PC-3 (cell line): ENCODE measurements around the gene CORT. TPM values are rescaled to one million over a fixed set of nuclear protein-coding genes. Genes with fewer than 3 reads are reported as not detected.

Experiments
- ATAC-seq: fragments of 200-7000 bp; cut with Tn5 transposase; 2 replicates; pipeline ENCODE4 v1.9.1; 2020; ENCODE audit warnings: mild to moderate bottlenecking, moderate library complexity
- BruUV-seq: library from RNA; stranded (reverse); fragments of 400-500 nt; replicated peaks from 2 replicates; lab custom pipeline; 2021; lab: Mats Ljungman, UMichigan
- CTCF ChIA-PET: fragments of 300-600 bp; sonication (Branson Sonifier 250); formaldehyde crosslinking; loops from one replicate; lab custom pipeline; 2022; ENCODE audit warnings: antibody characterized with exemption; lab: Charles Lee
- POLR2A ChIA-PET: fragments of 300-600 bp; sonication (Branson Sonifier 250); formaldehyde crosslinking; loops from one replicate; lab custom pipeline; 2022; ENCODE audit warnings: antibody characterized with exemption; ENCODE audit not compliant: unreplicated experiment; lab: Charles Lee
- DNase-seq: peaks from one replicate; pipeline ENCODE4 v3.0.0-alpha.2; 2015
- H2AFZ ChIP-seq: fragments of 300-600 bp; sonication (generic); 2 replicates; pipeline ENCODE4 v1.6.0; 2016; ENCODE audit warnings: antibody characterized with exemption, low read length
- H3F3A ChIP-seq: fragments of 300-600 bp; sonication (generic); one replicate; pipeline ENCODE4 v1.6.0; 2017; ENCODE audit warnings: antibody characterized with exemption, low read length, control low read depth, mild to moderate bottlenecking; ENCODE audit not compliant: unreplicated experiment
- H3K27ac ChIP-seq: fragments of 300-600 bp; sonication (generic); 2 replicates; pipeline ENCODE4 v1.5.1; 2016; ENCODE audit warnings: mild to moderate bottlenecking, low read length
- H3K27me3 ChIP-seq: fragments of 300-600 bp; sonication (generic); 2 replicates; pipeline ENCODE4 v1.6.1; 2016; ENCODE audit warnings: low read length, mixed read lengths
- H3K36me3 ChIP-seq: fragments of 300-600 bp; sonication (generic); 2 replicates; pipeline ENCODE4 v1.6.1; 2016; ENCODE audit warnings: low read depth, mixed run types, low read length, mixed read lengths
- H3K4me1 ChIP-seq: fragments of 300-600 bp; sonication (generic); 2 replicates; pipeline ENCODE4 v1.5.1; 2016; ENCODE audit warnings: low read length; ENCODE audit not compliant: insufficient read depth
- H3K4me2 ChIP-seq: fragments of 300-600 bp; sonication (generic); 2 replicates; pipeline ENCODE4 v1.6.0; 2016; ENCODE audit warnings: low read length
- H3K4me3 ChIP-seq: fragments of 300-600 bp; sonication (generic); 2 replicates; pipeline ENCODE4 v1.5.1; 2016; ENCODE audit warnings: mild to moderate bottlenecking, low read length, mixed read lengths
- H3K79me2 ChIP-seq: fragments of 300-600 bp; sonication (generic); 2 replicates; pipeline ENCODE4 v1.6.1; 2017; ENCODE audit warnings: low read length, mixed read lengths
- H3K9ac ChIP-seq: fragments of 300-600 bp; sonication (generic); 2 replicates; pipeline ENCODE4 v1.6.0; 2016; ENCODE audit warnings: mild to moderate bottlenecking, low read length
- H3K9me2 ChIP-seq: fragments of 300-600 bp; sonication (generic); replicated peaks from 2 replicates; pipeline ENCODE4 v1.6.1; 2016; ENCODE audit warnings: mixed run types, low read length, mixed read lengths
- H3K9me3 ChIP-seq: fragments of 300-600 bp; sonication (generic); 2 replicates; pipeline ENCODE4 v1.6.1; 2016; ENCODE audit warnings: low read length, mixed read lengths
- H4K20me1 ChIP-seq: fragments of 300-600 bp; sonication (generic); 2 replicates; pipeline ENCODE4 v1.6.1; 2016; ENCODE audit warnings: low read length, mixed read lengths
- CTCF ChIP-seq: fragments of 300-600 bp; sonication (generic); conservative IDR thresholded peaks from 2 replicates; pipeline ENCODE4 v1.5.1; 2017; ENCODE audit warnings: antibody characterized with exemption, low read depth, mild to moderate bottlenecking, low read length
- EZH2 ChIP-seq: fragments of 300-600 bp; sonication (generic); IDR thresholded peaks from one replicate; pipeline ENCODE4 v1.6.1; 2017; ENCODE audit warnings: antibody characterized with exemption, mild to moderate bottlenecking, low read length; ENCODE audit not compliant: unreplicated experiment
- EZH2phosphoT487 ChIP-seq: fragments of 300-600 bp; sonication (generic); IDR thresholded peaks from 2 replicates; pipeline ENCODE4 v1.6.1; 2018; ENCODE audit warnings: mild to moderate bottlenecking, antibody characterized with exemption, low read length, borderline replicate concordance
- intact Hi-C: fragments of 100-400 bp; cut with micrococcal nuclease; formaldehyde crosslinking; loops from 2 replicates; pipeline ENCODE4 v1.9.0; 2023
- total RNA-seq: library from RNA; depleted of rRNA; stranded (reverse); fragments of >200 nt; gene quantifications from 2 replicates; pipeline ENCODE4 v1.2.3, GENCODE V29; 2014

Gene CORT
- total RNA-seq, 1 experiment from 2014 or later, result not detected

DNA sequence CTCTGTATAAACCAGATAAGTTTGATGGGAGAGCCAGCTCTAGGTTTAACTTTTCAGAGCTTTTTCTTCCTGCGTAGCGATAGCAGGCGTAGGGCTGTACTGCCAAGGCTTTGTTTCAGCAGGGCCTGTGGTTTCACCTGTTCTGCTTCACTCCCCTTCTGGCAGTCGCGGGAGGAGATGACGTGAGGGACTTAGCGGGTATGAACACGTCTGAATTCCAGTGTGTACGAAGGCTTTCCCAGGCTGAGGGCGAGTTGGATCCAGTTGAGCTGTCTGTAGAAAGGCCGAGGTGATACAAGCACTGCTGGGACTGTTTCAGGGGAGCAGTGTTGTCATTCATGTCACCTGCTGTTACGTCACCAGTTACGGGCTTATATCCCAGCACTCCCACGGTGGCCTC, 46.1 kb downstream of the CORT start:
- Histone ChIP-seq H3K4me1 (peaks cover 4% of the 10 kb centered on the region; the same call in 1 of the 2 replicates), H3K9ac (no peak overlapping the region), H3F3A (no peaks in the 10 kb centered on the region), H3K9me2 (no peaks in the 10 kb centered on the region), H4K20me1 (peaks cover 10% of the 10 kb centered on the region; the same call in 1 of the 2 replicates), H3K27me3 (no peaks in the 10 kb centered on the region), H3K27ac (no peak overlapping the region), H3K4me3 (no peak overlapping the region), H3K9me3 (no peaks in the 10 kb centered on the region), H3K36me3 (peaks cover 16% of the 10 kb centered on the region; the same call in 1 of the 2 replicates), H3K4me2 (no peak overlapping the region), H2AFZ (no peak overlapping the region), H3K79me2 (peaks cover 91% of the 10 kb centered on the region)
- DNase-seq (no peak), ATAC-seq (no peak)
- intact Hi-C loops, result no loop called here
- ChIA-PET POLR2A (no interaction called here), CTCF (no interaction called here)
- BruUV-seq, result no TSS peak
- TF ChIP-seq EZH2phosphoT487 (no peak), EZH2 (no peak), CTCF (no peak)

DNA sequence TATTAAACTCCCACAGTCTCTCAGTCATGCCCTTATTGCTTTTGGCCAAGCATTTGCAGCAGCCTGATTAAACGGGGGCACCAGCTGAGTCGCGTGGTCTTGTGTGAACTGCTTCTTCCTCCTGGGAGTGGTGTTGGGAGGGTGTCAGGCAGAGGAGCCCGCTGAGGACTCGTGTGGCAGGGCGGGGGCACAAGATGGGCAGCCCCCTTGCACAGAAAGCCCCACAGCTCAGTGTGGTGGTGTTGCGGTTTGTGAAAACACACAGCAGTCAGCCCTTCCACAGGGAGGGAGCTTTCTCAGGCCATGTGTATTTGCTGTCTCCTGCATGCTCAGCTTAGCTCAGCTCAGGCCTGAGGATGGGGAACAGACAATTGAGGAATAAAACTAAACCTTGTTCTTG, 47.3 kb downstream of the CORT start:
- H3K27ac ChIP-seq, result no peak overlapping the region
- intact Hi-C loops, result no loop called here
- no peak overlapping the region for H2AFZ ChIP-seq
- H3K4me3 ChIP-seq, result no peak overlapping the region
- H3K9ac ChIP-seq, result no peak overlapping the region
- H3K79me2 ChIP-seq, result peaks cover 88% of the 10 kb centered on the region
- no peak for DNase-seq
- no peaks in the 10 kb centered on the region for H3F3A ChIP-seq
- peaks cover 4% of the 10 kb centered on the region; the same call in 1 of the 2 replicates for H3K4me1 ChIP-seq
- no peaks in the 10 kb centered on the region for H3K27me3 ChIP-seq
- no peak overlapping the region for H3K4me2 ChIP-seq
- H3K36me3 ChIP-seq, result peaks cover 16% of the 10 kb centered on the region; the same call in 1 of the 2 replicates
- no TSS peak for BruUV-seq
- CTCF ChIA-PET, result interaction anchor here (0.6 kb wide), 1 partner anchor 11 kb away, joined by 3 read pairs; no protein-coding TSS in a partner anchor
- no peaks in the 10 kb centered on the region for H3K9me3 ChIP-seq
- no peaks in the 10 kb centered on the region for H3K9me2 ChIP-seq
- TF ChIP-seq CTCF, result no peak
- TF ChIP-seq EZH2phosphoT487, result no peak
- no peak for TF ChIP-seq EZH2
- H4K20me1 ChIP-seq, result peaks cover 6% of the 10 kb centered on the region; the same call in 1 of the 2 replicates
- POLR2A ChIA-PET, result no interaction called here
- ATAC-seq, result no peak

DNA sequence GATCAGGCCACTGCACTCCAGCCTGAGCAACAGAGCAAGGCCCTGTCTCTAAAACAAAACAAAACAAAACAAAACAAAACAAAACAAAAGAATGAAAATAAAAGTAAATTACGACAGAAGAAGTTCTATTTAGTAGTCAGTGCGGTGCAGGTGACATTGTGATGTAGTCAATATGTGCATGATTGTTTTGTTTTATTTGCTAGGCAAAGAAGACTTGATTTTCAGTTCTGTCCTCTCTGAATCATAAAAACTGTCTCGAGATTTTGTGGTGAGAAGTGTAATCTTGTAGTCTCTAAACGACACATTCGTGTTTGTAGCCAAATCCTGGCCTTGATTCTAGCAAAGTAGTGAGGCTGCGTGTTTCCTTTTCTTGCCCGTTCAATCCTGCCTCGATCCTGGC, 48.4 kb downstream of the CORT start:
- peaks cover 3% of the 10 kb centered on the region; the same call in 1 of the 2 replicates for H4K20me1 ChIP-seq
- no peak for TF ChIP-seq EZH2
- no peak for TF ChIP-seq EZH2phosphoT487
- no peak for TF ChIP-seq CTCF
- no peaks in the 10 kb centered on the region for H3K9me2 ChIP-seq
- no peak overlapping the region for H3K4me2 ChIP-seq
- H3K9ac ChIP-seq, result no peak overlapping the region
- peaks cover 83% of the 10 kb centered on the region for H3K79me2 ChIP-seq
- DNase-seq (no peak), ATAC-seq (no peak)
- H3F3A ChIP-seq, result no peaks in the 10 kb centered on the region
- BruUV-seq, result no TSS peak
- H3K36me3 ChIP-seq, result peaks cover 16% of the 10 kb centered on the region; the same call in 1 of the 2 replicates
- H3K4me3 ChIP-seq, result no peak overlapping the region
- H3K4me1 ChIP-seq, result peaks cover 4% of the 10 kb centered on the region; the same call in 1 of the 2 replicates
- intact Hi-C loops, result no loop called here
- CTCF ChIA-PET, result no interaction called here
- no peaks in the 10 kb centered on the region for H3K27me3 ChIP-seq
- no peaks in the 10 kb centered on the region for H3K9me3 ChIP-seq
- H2AFZ ChIP-seq, result no peak overlapping the region
- H3K27ac ChIP-seq, result no peak overlapping the region
- POLR2A ChIA-PET, result no interaction called here
